Brain pericyte (primary cell): ENCODE measurements around the gene CA10.

Experiments used
- DNase-seq: peaks from one replicate; pipeline ENCODE4 v3.0.0-alpha.2; 2012; ENCODE audit warnings: low read depth, low spot score

The CA10 gene

DNA sequence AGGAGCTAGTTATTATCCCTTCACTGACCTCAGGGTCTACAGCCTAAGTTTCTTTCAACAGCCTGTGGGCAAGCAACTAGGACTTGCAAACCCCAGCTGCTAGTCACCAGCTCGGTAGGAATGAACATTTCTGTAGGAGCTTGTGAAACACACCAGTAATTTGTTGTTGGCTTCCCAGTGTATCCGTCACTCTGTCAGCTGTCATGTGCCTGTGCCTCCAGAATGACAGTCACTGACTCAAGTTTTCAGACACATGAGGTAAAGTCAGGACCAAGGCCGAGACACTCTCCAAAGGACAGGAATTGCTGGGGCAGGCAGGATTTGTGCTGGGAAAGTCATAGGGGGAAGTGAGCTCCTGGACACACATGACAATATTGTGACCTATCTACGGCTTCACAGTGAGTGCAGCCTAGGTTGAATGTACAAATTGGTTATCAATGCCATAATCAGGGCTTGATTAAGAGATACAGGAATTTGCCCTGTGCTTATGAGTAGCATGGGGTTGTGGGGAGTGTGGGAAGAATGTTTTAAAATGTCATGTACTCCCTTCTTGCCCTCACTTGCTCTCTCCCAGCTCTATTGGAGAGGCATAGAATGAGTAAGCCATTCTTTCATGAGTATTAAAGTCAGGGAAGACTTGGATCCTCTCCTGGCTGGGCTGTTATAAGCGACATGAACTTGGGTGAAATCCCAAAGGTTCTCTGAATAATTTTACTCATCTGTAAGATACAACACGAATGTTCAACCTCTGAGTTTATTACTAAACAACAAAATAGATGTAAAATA is 506.8 kb downstream of the CA10 start:
- DNase-seq: no peak

DNA sequence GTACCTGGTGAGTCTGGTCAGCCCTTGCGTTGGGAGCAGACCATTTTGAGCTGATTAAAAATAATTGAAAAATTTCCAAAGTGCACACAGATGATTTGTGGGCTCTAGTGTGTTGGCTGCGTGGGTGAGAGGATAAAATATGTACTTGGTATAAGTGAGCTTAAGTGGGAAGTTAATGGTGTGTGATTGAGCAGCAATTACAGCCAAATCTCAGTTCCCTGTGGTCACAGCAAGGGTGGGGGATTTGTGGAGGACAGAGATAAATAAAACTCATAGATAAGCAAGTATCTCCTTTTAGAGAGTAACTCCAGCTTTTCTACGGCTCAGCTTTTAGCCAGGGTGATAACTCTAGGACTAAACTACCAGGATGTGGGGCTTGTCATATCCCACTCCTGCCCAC is 507.7 kb downstream of the CA10 start:
- DNase-seq: no peak

DNA sequence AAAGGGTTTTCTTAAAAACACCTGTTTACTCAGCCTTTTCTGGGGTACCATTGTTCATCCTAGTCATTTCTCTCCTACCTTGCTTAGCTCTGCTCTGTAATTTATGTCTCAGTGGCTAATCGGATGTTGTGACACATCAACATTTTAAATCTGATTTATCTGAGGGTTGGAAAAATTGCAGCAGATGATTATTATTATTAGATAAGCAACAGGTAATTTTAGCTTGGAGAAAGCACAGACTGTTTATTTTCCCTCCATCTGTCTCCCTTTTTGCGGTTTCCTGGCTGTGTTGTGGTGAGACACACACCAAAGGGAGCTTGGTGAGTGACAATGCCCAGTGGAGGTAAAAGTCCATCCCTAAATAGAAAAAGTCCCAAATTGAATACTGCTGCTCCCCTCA is 508.3 kb downstream of the CA10 start:
- DNase-seq: no peak

DNA sequence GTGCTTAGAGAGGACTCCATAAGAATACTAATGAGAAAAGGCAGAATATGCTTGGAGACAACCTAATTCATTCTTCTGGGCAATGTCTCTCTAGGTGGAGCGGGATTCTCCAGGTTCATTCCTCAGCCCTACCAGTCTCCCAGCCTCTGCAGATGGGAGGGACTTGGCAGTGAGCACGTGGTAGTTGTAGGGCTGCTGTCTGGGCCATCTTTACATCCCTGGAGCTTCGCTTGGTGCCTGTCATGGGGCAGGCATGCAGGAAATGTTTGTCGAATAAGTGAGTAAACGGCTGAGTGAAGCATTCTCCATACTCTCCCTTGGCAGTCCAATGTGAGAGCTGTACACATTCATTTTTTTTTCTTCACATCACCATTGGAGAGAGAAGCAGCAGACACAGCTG is 510.7 kb downstream of the CA10 start:
- DNase-seq: no peak

DNA sequence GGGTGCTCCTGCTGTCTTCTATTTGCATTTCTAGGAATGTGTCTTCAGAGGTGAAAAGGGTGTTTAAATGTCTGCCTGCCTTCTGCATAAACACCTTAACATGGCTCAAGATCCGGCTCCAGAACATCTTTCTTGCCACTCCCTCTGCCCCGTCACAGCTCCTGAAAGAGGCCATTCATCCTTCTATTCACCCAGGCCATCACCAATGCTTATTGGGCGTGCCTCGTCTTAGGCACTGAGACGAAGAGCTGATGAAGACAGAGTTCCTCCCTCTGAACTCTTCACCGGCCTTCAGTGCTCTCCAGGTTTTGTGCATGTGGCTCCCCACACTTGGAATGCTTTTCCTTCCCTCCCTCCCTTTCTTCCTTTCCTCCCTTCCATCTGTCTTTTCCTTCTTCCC is 511.4 kb downstream of the CA10 start:
- DNase-seq: no peak

DNA sequence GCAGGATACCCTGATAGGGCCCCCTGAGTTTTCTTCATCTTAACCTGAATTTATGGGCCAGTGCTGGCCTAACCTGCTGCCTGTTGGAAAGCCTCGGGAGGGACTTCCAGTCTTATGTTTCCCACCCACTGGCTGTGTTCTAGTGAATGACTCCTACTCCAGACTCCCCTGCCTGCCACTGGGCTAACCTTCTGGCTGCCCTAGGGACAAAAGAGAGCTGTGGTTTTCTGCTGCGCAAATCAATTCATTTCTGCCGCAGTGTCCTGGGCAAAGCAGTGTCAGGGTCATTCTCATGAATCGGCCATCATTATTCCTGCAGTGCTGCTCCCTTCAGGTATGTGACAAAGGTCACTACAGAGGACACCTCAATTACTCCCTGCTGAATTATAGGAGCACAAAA is 512.0 kb downstream of the CA10 start:
- DNase-seq: no peak

DNA sequence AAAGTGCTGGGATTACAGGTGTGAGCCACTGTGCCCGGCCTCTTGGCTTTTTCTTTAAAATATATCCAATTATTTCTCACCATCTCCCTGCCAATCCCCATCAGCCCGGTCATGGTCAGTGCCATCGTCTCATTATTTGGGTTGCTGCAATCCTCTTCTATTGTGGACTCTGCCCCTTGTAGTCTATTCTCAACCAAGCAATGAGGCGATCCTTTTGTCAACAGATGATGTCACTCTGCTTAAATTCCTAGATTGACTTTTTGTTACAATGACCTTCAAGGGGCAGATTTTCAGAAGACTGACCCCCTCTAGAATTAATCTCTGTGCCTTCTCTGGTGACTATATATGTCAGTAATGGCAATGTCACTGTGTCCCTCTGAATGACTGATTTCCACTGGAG is 513.5 kb downstream of the CA10 start:
- DNase-seq: no peak

DNA sequence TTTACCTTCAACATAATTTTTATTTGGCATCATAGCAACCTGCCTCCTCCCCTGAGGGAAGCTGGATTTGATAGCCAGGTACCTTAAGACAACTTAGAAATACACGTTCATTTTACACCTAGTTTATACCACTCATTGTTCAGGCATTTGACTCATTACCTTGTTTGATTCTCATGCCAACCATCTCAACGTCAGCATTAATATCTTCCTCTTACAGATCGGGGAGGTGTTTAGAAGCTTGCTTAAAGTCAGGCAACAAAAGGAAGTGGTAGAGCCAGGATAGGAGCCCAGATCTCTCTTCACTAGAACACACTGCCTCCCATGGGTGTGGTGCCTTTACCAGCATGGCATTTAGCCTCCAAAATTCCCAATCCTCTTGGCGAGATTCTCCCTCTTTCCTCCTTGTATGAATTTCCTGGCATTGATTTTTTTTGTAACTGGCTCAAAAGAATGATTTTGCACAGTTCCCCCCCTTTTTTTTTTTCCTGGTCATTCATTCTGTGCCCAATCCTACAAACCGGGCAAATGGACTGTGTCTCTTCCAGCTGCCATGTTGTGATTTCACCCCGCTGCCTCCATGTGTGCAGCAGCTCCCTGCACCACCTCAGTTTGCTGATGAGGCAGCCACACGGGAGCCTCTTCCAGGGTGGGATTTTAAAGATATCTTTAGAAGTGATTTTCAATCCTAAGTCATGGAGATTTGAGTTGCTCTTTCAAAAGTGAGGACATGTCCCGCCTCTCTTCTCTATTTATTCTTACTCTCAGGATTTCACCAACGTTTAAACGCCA is 514.6 kb downstream of the CA10 start:
- DNase-seq: no peak

DNA sequence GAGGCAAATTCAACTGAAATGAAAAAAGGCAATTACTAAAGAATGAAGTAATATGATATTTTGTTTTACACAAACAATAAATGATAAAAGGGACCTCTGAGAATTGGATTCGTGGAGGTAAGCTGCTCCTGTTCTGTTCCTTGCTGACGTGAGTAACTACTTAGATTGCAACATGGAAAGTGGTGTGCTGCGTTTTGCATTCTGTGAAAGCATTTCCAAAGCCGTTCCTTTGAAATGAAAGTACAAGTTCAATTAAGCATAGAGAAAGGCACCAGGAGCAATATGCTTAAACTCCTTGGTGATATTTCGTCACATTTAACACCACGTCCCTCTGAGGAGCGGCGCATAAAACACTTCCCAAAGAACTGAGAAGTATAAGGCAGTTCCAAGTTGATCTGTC is 516.5 kb downstream of the CA10 start:
- DNase-seq: no peak

DNA sequence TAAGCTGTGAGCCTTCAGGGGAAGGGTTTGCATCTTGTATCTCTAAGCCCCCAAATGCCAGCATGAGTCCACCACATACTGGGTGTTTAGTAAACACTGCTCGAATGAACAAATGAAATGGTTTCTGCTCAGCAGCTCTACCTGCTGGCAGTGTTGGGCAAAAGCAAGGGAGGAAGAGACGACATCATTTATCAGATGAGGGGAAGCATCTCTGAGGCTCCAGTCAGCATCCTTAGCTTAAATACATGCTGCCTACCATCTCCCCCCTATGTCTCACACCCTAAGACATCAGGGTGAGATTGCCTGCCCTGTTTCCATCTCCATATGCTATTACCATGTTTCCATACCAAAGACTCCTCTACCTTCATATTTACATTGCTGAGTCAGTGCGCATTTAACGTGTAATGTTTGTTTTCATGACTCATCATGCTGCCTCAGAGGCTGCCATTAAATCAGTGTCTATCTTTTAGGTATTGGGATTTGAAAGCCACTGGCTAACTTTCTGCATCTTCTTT is 518.3 kb downstream of the CA10 start:
- no peak for DNase-seq

DNA sequence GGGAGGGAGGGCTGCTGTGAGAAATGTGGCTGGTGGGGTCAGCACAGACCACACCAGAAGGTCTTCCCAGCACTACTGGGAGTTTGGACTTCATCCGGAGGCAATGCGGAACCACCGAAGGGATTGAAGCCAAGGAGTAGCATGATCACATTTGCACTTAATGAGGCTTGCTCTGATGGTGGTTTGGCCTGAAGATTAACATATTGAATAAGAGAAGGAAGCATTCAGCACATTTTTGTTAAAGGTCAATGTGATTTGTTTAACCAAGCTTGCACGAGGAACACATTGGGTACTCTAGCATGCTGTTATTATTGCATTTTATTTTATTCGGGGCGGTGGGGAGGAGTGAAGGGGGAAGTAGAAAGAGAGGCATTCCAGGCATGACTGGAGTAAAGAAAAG is 519.5 kb downstream of the CA10 start:
- no peak for DNase-seq

DNA sequence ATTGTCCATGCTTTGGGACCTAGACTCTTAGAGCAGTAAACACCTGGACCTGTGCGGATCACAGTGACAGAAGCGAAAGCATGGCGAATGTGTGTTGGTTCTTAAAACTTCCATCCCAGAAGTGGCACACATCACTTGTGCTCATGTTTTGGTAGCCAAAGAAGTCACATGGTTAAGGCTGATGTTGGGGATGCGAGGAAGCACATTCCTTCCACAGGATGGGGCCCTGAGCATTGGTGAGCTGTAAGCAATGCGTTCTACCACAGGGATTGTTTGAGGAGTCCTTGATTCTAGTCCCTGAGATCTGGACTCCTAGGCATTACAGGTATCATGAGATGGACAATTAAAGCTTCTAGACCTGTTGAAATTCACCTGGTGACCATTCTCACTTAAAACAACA is 522.2 kb downstream of the CA10 start:
- no peak for DNase-seq

DNA sequence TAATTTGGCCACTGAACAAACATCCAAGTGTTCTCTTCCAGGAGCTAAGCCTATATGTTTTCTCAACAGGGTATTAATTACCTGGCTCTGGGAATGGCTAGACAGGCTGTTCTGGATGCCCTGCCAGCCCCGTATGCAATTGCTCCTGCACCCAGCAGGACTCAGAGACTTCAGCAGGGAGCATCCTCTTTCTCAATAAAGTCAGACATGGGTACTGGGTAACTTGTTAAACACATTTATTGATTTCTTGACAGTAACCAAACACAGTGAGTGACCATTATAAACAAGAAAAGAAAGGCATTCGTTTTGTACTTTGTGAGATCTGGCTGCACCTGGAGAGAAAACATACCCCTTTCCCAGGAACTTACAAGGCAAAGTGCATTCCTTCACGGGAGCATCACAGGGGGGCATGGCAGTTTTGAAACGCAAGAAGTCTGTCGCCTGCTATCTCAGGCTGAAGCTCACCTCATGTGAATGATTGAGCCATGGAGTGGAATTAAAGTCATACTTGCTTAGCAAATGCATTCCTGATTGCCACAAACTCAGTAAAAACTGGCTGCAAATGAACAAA is 528.3 kb downstream of the CA10 start:
- no peak for DNase-seq

DNA sequence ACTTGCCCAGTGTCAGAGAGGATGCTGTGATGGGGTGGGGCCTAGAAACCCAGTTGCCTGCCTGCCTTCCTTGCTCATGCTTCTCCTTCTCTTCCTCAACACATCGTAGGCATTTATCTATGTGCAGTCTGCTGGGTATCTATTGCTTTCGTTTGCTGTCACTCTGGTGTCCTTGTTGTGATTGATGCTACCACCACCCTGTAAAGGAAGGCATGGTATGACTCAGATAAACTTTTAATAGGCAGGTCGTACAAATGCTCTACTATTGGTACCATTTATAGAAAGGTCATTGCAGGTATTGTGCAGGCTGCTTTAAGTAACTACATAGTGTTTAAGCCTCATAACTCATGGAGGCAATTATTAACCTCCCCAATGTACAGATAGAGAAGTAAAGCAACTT is 529.3 kb downstream of the CA10 start:
- no peak for DNase-seq

DNA sequence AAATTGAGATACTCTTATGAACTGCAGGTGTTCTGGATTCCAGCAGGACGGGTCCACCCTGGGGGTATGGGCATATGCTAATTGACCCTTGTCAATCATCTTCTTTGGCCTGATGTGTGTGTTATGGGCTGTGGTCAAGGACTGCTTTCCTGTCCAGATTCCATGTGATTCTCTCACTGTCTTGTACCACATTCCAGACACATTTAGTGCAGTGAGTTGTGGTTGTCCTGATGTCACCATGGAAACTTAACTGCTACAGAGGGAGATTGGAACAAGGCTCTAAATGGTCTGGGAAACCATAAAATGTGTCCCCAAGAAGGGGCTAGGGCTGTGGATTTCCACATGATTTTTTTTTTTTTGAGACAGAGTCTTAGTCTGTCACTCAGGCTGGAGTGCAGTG is 530.7 kb downstream of the CA10 start:
- no peak for DNase-seq

DNA sequence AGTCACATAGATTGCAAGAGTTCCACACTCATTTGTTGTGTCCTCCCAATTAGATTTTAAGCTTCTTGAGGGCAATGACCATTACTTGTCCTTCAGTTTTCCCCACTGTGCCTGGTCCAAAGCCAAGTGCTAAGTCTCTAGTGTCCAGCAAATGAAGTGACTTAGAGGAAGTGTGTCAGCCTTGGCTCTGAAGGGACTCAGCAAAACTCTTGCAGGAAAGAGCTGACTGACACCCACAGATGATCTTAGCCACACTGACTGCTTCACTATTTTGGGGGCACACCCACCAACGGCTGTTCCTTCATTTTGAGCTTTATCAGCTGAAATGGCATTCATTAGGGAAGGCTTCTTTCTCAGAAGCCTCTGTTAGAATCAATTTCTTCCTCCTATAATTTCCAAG is 540.0 kb downstream of the CA10 start:
- no peak for DNase-seq

DNA sequence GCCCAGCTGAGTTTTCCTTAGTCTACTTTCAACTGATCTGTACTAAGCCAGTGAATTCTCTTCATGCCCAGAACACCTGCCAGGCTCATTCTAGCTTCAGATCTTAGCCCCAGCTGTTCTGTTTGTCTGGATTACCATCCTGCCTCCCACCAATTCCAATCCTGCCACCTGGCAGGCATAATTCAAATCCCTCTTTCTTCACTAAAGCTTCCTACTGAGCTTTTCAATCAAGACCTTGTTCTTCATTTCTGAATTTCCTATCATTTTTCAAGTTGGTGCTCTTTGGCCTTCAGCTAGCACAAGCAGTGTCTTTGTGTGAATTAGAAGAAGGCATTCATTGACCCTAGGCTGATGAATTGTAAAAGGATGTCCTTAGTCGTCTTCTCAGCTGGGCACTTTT is 540.5 kb downstream of the CA10 start:
- DNase-seq: no peak

DNA sequence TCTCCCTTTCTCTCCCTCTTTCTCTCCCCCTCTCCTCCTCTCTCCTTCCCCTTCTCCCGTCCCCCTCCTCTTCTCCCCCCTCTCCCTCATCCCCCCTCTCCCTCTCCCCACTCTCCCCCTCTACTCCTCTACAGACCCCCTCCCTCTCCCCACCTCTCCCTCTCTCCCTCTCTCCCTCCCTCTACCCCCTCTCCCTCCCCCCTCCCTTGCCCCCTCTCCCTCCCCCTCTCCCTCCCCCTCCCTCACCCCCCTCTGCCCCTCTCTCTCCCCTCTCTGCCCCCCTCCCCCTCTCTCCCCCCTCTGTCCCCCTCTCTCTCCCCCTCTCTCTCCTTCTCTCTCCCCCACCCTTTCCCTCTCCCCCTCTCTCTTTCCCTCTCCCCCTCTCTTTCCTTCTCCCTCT is 545.3 kb downstream of the CA10 start:
- no peak for DNase-seq

DNA sequence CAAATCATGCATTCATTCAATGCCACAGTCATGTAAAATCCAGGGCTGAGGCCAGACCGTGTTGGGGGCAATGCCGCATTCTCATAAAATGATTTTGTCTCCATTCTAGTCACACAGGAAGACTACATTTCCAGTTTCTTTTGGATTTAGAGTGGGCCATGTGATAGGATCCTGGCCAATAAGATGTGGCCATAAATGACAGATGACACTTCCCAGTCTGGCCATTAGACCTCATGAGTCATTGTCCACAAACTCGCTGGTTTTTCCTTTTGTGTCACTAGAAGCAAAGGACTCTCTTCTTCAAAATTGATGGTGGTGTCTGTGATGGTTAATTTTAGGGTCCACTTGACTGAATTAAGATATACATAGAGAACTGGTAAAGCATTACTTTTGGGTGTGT is 545.8 kb downstream of the CA10 start:
- no peak for DNase-seq

DNA sequence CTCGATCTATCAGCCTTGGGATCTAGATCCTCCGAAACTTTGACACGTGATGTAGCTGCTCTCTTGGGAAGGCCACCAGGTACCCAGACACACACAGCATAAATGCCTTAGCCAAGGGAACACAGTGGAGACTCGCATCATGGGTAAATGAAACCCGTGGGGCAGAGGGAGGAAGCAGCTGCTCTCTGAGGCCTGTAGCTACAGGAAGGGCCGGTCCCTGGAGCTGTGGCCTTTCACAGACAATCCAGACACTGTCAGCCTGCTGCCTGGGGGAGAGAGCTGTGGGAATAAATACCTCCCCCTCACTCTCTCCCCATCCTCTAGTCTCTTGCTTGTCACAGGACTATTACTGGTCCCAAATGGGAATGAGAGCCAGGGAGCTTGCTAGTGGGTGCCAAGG is 546.9 kb downstream of the CA10 start:
- no peak for DNase-seq

DNA sequence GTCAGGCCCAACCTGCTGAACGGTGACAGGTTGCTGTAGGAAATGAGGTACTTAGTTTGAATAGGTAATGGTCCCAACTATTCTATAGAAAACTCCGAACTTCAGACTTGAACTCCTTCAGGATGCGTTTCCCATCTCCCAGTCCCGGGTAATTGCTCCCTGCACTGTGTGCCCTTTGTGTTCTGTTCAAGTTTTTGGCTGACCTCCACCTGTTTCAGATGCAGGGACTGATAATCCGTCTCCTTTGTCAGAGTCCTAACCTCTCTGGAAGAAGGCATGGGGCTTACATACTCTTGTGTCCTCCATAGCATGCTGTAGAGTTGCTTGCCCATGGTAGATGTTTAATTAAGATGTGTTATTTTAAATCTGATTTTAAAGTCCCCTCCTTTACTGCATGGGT is 547.7 kb downstream of the CA10 start:
- no peak for DNase-seq

DNA sequence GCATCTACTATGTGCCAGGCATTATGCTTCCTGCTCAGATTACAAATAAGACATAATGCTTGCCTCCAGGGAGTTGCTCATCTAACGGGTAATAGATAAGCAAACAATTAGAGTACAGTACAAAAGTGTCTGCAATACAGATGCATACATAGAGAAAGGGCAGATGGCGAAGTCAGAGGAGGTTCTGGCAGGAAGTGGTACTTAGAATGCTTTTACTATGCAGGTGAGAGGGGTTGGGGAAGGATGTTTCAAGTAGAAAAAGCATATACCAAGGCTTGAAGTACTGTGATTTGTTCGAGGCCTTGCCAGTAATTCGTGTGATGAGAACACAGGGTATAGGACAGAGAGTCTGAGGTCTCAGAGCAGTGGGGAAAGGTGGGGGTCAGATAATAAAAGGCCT is 548.4 kb downstream of the CA10 start:
- no peak for DNase-seq
